GM21717 (cell line): ENCODE measurements around the gene ELMOD3.

Experiments
- ATAC-seq: cut with Tn5 transposase; IDR thresholded peaks from one replicate; pipeline ENCODE4 v1.9.1; 2021; ENCODE audit warnings: mild to moderate bottlenecking, moderate library complexity; ENCODE audit not compliant: unreplicated experiment

ELMOD3 gene

DNA sequence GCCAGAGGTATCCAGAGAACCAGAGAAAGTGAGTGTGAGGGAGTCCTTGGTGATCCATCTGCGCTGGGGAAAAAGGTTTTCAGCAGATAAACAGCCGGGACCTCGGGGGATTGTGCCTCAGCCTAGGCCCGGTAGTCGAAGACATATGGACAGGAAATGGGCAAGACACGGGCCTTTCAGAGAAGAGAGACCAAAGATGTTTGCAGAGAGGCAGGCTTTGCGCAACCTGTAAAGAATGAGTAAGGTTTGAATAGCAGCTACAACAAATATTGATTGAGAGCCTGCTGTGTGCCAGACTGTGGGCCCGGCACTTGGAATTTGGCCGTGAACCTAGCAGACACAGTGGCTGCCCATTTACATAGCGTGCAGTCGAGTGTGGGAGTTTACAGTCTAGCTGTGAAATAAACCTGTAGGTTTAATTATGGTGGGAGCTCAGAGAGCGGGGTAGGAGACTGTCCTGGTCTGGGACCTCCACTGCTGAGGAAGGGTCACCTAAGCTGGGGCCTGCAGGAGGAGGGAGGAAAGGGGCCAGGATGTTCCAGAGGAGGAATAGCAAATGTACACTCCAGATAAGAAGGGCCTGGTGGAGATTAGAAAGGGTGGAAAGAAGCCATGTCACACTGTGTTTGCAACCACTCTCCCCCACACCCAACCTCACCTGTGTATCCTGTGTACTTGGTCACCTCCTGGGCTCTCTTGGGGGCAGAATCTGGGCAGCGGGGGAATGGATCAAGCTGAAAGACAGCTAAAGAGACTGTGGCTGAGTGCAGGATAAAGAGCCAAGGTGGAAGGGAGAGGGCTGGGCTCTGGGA lies 66.9 kb downstream of the ELMOD3 start:
- no peak for ATAC-seq

DNA sequence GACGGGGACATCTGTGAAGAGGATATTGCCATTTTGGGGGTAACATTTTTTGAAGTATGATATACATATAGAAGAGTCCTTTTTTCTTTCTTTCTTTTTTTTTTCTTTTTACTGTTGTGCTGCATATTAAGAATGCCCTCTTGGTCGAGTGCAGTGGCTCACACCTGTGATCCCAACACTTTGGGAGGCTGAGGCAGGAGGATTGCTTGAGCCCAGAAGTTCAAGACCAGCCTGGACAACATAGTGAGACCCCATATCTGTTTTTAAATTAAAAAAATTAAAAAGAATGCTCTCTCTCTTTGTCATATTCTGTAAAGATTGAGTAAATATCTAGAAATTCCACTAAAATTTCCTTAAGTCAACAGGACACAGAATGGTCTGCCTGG lies 67.5 kb downstream of the ELMOD3 start:
- ATAC-seq, result no peak

DNA sequence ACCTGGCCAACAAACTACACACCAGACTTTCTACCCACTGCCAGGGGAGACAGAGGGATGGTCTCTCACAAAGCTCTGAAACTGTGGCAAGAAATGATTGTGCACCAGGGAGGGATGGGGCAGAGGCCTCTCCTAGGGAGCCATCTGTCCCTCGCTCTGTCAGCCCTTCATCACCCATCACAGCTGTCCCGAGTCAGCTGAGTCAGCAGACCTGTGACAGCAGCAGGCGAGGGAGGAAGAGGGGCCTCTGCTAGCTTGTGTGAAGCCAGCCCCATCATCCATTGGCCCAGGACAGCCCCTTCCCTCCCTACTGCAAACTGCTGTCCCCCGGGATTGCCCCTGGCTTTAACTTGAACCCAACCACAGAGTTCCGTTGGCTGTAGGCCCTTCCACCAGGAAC lies 69.0 kb downstream of the ELMOD3 start:
- no peak for ATAC-seq

DNA sequence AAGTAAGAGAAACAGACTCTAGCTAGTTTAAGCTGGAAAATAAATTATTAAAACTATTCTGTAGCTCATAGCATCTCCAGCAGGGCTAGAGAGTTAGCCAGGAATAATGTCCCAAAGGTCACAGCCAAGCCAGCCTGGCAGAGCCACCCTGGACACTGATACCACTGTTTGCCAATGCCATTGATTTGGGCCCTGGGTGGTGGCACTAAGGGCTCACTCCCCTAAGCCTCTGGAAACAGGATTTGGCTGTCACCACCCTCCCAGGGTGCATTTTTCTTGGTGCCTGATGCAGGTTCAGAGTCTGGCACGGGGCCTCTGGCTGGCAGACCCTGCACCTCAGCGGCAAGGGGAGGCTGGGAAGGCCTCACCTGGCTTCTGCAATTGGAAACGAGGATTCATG lies 71.0 kb downstream of the ELMOD3 start:
- no peak for ATAC-seq

DNA sequence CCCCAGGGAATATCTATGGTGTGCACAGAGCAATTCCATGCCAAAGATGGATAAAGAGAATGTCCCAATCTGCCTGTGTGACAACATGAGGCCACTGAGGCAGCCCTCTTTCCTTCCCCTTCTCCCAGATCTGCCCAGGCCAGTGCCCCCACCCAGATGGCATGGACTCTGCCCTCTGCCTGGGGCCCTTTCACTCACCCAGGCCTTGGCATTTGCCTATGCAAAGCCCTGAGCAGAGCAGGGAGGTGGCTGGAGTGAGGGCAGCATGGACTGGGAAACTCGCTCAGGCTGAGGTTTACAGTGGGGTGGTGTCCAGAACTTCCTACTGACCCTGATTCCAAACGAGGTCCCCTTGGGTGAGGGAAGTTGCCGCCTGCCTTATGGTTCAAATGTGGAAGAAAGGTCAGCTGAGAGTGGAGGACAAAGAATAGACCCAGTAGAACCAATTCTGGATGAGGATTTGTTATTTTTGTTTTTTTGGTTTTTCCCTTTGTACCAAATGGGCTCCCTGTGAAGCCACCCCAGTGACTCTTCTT lies 72.8 kb downstream of the ELMOD3 start:
- ATAC-seq, result no peak

DNA sequence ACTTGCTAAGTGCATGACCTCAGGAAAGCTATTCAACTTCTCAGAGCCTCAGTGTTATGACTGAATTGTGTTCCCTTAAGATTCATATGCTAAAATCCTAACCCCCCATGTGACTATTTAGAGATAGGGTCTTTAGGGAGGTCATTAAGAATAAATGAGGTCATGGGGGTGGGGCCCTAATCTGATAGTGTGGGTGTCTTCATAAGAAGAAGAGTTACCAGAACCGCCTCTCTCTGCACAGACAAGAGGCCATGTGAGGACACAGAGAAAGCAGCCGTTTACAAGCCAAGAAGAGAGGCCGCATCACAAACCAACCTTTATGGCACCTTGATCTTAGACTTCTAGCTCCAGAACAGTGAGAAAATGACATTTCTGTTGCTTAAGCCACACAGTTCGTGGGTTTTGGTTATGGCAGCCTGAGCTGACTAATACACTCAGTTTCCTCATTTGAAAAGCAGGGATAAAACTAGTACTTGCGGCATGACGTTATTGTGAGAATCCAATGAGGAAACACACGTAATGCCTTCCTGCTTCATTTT lies 73.8 kb downstream of the ELMOD3 start:
- ATAC-seq, result no peak

DNA sequence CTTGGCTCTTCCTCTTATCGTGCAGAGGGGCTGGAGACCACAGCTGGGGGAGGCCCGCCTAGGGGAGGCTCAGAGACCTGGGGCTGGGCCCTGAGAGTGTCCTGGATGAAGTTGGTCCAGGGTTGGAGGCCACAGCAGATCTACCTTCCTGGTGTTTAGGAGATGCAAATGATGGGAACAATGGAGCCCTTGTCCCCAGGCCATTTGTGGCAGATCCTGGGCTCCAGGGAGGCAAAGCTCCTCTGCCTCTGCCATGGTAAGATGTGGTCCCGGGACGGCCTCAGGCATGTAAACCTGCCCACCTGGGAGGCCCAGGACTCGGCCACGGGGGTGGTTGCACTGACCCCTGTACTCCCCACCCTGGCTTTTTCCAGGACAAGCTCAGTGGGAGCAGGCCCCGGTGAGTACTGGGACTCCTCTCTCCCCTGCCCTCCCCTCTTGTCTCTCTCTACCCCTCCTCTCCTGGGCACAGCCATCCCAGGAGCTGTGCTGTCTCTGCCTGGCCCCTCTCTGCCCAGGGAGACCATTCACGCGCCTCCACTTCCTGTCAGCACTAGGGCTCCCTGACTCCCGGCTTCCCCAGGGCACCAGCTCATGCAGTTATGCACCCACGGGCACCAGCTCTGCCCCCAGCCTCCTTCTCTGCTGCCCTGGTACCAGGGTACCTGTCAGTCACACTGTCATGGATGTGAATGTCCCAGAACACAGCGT lies 74.8 kb downstream of the ELMOD3 start:
- no peak for ATAC-seq

DNA sequence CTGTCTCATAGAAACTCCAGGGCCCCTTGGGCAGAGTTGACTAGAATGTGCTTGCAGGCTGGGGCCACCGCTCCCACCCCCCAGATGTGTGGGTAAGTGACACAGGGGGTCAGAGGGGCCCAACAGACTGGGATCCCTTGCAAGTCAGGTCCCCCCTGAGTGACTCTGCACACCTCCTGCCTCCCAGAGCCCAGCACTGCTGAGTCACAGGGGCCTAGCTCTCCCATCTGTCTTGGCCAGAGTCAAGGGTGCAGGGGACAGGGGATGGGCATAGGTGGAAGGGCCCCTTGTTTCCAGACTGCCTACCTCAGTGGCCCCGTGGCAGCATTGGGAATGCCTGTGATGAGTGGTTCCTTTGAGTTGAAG lies 75.3 kb downstream of the ELMOD3 start:
- no peak for ATAC-seq

DNA sequence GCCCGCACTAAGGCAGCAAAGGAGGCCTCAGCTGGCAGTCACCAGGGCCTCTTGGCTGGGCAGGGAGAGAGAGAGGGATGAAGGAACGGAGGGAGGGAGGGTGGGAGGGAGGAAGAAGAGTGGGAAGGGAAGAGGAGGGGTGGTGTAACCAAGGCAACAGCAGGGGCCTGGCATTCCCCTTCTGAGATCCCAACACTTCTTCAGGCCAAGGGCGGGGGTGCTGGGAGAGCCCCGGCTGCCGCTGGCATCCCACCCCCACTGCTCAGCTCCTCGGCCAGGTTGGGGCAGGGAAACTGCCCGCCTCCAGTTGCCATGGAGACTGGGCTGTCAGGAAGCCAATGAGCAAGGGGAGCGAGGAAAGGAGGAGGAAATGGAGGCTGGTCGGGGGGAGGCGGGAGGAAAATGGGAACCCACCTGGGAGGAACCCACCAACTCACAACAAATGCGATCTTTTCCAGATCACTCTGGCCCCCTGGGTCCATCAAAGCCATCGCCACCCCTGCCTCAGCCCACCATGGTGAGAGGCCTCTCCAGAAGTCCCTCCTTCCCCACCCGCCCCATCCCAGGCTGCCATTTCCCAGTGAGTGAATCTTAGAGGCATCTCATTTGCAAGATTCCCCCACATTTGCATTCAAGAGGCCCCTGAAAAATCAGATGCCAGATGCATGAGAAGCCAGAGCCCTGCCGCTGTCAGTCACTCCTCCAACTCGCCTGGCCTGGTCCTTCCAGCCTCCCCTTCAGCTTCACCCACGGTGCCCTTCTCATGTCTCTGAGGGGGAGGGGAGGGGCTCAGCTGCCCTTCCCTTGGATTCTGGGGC lies 76.4 kb downstream of the ELMOD3 start:
- ATAC-seq, result no peak

DNA sequence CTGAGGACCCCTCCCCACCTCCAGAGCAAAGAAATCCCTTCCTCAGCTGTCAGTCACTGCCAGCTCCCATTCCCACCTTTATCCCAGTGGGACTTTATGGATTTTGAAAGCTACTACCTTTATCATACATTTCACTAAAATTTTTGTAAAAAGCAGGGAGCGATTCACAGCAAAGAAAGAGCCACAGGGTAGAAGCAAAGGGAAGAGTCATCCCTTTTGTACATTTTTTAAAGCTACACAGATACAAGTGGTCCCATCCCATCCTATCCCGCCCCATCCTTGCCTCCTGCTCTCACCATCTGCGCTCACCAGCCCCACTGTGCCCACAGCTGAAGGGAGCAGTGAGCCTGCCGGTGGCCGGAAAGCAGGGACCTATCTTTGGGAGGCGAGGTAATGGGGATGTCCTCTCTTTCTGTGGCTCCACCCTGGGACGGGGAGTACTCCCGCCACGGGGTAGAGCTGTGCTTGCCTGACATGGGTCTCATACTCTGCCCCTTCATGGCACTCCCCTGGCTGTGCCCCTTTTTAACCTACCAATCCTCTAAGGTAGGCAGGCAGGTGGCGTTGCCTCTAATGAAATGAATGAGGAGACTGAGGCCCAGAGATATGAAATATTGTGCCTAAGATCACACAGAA lies 77.1 kb downstream of the ELMOD3 start:
- ATAC-seq, result no peak

DNA sequence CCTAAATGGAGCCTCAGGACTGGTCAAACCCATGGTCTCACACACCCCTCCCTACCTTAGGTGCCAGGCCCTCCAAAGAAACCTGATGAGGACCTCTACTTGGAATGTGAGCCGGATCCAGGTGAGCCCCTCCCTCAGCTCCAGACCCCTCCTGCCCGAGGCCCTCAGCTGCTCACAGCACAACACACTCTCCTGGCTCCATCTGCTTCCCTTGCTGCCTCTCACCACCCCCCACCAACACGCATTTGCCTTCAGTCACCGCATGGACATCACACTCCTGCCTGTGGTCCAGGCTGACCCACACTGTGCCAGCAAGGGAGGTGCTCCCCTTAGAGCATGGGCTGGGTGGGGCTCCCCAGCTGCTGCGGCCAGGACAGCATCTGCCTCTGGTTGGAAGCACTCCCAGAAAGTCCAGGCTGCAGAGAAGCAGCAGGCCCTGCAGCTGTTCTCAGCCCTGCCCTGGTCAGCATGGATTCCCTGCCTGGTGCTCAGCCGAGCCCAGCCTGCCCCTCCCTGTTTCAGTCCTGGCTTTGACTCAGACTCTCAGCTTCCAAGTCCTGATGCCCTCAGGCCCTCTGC lies 79.0 kb downstream of the ELMOD3 start:
- ATAC-seq, result no peak

DNA sequence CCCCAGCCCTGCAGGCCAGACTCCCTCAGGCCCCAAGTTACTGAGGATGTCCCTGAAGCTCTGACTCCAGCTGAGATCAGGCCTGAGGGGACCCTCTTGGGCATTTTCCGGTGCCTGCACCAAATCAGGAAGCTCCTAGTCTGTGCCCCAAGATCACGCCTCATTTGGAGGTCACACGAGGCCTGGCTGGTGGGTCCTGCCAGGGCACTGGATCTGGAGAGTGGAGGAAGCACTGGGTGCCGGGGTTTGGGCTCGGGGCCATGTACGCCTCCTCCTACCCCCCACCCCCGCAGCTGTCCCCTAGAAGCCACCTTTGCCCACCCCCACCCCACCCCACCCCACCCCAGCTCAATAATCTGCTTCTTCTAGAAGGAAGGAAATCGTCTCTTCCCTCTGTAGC lies 80.1 kb downstream of the ELMOD3 start:
- ATAC-seq, result no peak

DNA sequence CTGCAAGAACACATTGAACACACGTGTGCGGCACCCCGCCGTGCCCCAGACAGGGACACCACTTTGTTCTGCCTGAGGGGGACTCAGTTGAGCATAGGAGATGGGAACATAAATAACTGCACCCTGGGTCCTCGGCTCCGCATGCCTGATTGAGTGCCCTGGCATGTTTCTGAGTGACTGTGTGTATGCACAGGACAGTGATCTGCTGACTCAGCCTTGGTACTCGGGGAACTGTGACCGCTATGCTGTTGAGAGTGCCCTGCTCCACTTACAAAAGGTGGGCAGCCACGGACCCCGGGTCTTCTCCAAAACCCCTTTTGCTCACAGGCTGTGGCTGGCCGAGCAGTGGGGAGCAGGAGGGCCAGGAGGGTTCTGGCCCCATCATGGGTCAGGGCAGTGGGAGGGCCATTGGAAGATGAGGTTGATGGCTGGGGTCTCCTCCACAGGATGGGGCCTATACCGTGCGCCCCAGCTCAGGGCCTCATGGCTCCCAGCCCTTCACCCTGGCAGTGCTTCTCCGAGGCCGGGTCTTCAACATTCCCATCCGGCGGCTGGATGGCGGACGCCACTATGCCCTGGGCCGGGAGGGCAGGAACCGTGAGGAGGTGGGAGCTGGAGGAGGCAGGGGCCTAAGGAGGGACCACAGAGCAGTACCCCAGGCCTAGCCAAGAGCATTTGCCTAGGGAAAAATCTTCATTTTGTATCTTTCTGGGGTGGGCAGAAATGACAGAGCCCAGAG lies 80.8 kb downstream of the ELMOD3 start:
- ATAC-seq, result no peak

DNA sequence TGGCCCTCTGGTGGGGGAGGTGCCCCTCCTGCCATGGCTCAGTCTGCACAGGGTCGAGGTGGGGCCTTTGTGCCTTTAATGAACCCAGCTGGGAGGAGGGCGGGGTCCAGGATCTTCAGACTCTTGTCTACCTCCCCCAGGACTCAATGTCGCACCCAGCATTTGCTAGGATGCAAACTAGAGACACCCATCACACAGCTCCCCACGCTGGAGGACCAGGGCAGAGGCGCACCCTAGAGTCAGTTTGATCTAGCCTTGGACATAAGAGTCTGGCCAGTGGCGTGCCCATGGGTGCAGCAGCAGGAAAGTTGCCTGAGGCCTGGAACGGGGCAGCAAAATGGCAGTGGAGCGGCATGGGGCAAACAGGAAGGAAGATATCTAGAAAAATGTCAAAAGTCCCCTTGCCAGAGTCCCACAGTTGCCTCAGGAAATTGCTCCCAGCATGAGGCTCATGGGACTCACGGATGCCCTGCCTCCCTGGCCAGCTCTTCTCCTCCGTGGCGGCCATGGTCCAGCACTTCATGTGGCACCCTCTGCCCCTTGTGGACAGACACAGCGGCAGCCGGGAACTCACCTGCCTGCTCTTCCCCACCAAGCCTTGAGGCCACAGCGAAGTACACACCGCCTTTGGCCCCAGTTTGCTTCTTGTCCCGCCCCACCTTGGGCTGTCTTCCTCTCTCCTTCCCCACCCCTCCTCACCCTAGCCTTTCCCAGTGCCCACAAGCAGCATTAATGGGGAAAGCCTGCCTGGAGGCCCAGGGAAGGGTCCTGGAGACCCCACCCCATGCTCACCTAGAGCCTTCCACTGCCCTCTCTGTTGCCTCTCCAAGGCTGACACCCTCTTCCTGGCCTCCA lies 81.6 kb downstream of the ELMOD3 start:
- no peak for ATAC-seq

DNA sequence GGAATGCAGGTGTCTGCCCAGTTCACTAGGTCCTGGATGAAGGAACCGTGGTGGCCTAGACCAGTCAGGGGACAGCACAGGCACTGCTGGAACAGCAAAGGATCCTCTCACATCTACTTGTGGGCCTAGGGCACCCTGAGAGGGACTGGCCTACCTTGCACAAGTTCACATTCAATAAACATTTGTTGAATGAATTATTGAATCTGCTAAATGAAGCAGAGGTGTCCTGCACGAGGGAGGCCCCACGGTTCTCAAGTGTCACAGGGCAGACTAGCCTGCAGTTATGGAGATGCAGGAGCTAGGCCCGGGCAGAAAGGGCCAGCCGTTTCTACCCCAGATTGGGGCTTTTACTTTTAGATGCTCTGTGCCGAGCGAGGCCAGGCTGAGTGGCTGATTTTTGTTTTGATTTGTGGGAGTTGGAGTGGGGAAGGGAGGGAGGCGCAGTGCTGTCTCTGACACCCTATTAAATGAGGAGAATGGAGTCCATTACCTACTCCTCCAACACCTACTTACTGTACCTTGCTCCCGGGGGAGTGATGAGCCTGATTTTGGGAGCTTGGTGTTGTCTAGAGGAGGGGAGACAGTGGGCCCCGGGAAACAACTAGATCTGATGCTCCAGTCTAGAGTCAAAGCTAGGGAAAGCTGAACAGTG lies 82.4 kb downstream of the ELMOD3 start:
- peak; percentile 2 for ATAC-seq

DNA sequence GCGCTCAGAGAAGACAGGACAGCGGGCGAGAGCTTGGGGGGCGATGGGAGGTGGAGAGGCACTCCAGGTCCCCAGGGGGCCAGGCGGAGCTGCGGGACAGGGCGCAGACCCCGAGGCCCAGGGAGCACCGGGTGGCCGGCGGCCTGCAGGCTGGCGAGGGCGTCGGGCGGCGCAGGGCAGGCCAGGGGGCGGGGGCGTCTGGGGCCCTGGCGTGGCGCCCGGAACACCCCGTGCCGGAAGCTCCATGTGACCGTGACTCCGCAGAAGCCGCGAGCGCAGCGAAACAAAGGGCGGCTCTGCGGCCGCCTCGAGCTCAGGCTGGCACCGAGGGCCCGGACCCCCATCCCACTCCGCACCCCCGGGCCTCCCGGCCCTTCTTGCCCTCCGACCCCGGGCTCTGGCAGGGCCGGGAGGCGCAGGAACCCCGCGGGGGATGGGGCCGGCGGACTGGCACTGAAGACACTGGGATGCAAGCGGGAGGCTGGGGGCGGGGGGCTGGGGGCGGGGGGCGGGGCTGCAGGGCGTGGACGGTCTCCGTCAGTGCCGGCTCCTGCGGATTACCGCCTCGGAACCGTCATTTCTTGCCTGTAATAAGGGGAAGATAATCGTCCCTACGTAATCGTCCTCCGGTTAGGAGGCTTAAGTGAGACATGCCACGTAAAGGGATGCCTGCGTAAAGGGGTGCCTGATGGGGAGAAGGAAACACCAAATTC lies 83.1 kb downstream of the ELMOD3 start:
- ATAC-seq, result peak; percentile 74

DNA sequence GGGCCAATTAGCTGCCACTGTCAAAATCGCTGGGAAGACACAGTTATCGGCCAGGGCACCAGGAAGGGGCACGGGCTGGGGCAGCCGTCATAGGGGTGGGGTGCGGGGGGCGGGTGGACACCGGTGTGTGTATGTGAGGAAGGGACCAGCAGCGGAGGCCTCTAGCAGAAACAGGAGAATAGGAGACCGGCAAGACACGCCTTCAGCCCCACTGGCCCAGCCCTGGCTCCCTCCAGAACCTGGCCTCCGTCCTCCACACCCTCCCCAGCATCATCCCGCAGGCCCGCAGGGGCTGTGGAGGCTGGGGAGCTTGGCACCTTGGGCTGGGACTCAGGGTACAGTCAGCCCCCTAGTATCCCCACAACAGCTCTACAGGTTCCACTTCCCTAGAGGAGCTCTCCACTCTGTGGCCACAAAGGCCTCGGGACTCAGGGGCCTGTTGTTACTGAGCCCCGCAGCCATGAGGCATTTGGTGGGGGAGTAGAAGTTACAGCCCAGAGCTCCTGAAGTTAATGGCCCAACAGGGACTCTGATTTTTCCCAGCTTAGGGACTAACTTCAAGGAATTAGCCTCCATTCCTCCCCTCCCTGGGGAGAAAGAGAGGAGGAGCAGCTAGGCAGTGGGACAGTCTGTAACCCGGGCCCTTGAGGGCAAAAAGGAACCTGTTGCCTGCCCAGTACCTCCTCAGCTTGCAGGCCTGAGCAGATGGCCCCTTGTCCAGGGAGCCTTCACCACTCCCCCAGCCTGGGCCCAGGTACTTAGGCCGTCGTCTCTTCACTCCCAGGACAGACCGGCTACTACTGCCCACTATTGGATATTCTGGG lies 83.8 kb downstream of the ELMOD3 start:
- no peak for ATAC-seq
